ENCODE data around the gene PAK4.

PAK4 gene

GRCh38 chr19:39124136-39124764 lies 1.3 kb upstream of the PAK4 start:
- H3K4me1 ChIP-seq (ENCODE audit: control insufficient read depth in 1 of 2, insufficient read depth in 2 of 2, low read length in 2 of 2): peaks cover 0 to 23% of the 10 kb centered on the region in 2 donors
- no peak overlapping the region for H3K4me3 ChIP-seq (ENCODE audit: low read depth in 1 of 2, low read length in 2 of 2)
- H3K27me3 ChIP-seq (ENCODE audit: low read depth, low read length): no peaks in the 10 kb centered on the region
- H3K27ac ChIP-seq (ENCODE audit: low read length): no peak overlapping the region
- no peaks in the 10 kb centered on the region for H3K9me3 ChIP-seq (ENCODE audit: control insufficient read depth in 1 of 2, low read length in 2 of 2)
- no peaks in the 10 kb centered on the region for H3K36me3 ChIP-seq (ENCODE audit: control insufficient read depth in 1 of 2, insufficient read depth in 2 of 2, low read length in 2 of 2)

DNA sequence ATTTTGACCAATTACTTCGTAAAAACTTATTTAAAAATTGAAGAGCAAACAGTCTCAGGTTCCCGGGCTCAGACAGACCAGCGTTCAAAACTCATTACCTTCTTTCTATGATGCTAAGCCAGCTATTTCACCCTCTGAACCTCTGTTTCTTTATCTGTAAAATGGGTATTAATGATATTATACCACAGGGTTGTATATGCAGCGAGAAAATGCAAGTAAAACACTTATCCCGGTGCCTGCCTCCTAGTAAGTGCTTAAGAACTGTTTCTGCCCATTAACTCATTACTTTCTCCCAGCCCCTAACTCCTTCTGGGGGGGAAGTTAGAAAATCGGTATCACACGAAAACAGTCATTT lies 410 bp upstream of the PAK4 start:
- Histone ChIP-seq H3K4me1 (ENCODE audit: control insufficient read depth in 1 of 2, insufficient read depth in 2 of 2, low read length in 2 of 2) (peaks cover 0 to 29% of the 10 kb centered on the region in 2 donors), H3K9me3 (ENCODE audit: control insufficient read depth in 1 of 2, low read length in 2 of 2) (no peaks in the 10 kb centered on the region), H3K27me3 (ENCODE audit: low read depth, low read length) (no peaks in the 10 kb centered on the region), H3K36me3 (ENCODE audit: control insufficient read depth in 1 of 2, insufficient read depth in 2 of 2, low read length in 2 of 2) (no peaks in the 10 kb centered on the region), H3K27ac (ENCODE audit: low read length) (no peak overlapping the region), H3K4me3 (ENCODE audit: low read depth in 1 of 2, low read length in 2 of 2) (peak overlapping the region; percentile 78 to 97)

DNA sequence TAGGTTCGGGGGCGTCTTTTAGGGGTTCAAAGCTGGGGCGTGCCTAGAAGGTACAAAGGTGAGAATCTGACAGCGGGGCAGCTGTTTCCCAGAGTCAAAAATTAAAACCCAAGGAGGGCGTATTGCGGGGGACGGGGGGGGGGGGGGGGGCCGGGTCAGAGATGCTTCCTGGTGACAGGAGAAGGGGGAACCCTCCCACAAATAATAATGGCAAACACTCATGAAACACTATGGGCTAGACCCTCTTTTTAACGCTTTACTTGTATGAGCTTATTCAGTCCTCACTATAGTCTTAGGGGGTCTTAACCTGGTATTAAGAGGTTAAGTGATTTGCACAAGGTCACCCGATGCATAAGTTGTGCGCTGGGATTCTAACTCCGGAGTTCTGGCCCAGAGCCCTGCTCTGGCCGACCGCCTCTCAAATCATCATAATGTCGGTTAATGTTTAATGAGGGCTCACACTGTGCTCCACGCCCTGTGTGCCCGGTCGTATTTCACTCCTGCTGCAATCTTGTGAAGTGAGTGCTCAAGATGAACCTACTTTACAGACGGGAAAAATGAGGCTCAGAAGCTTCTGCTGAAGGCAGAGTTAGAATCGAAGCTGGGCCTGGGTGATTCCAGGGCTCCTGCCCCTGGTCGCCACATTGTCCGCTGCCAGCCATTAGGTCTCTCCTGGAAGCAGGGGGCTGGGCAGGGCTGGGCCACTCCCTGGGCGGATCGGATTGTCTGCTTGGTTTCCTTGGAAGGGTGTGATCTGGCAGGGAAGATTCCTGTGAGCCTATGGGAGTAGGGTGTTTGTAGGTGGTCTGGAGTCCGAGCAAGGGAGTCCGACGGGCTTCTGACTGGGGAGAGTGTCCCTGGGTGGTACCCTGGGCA lies 964 bp downstream of the PAK4 start:
- no peaks in the 10 kb centered on the region for H3K27me3 ChIP-seq (ENCODE audit: low read depth, low read length)
- H3K4me1 ChIP-seq (ENCODE audit: control insufficient read depth in 1 of 2, insufficient read depth in 2 of 2, low read length in 2 of 2): peaks cover 0 to 41% of the 10 kb centered on the region in 2 donors
- peak overlapping the region; percentile 78 to 97 for H3K4me3 ChIP-seq (ENCODE audit: low read depth in 1 of 2, low read length in 2 of 2)
- H3K27ac ChIP-seq (ENCODE audit: low read length): peak overlapping the region; percentile 56
- no peaks in the 10 kb centered on the region for H3K36me3 ChIP-seq (ENCODE audit: control insufficient read depth in 1 of 2, insufficient read depth in 2 of 2, low read length in 2 of 2)
- no peaks in the 10 kb centered on the region for H3K9me3 ChIP-seq (ENCODE audit: control insufficient read depth in 1 of 2, low read length in 2 of 2)

GRCh38 chr19:39127812-39128515 lies 2.4 kb downstream of the PAK4 start:
- Histone ChIP-seq H3K36me3 (ENCODE audit: control insufficient read depth in 1 of 2, insufficient read depth in 2 of 2, low read length in 2 of 2) (no peaks in the 10 kb centered on the region), H3K27ac (ENCODE audit: low read length) (peak overlapping the region; percentile 56), H3K4me1 (ENCODE audit: control insufficient read depth in 1 of 2, insufficient read depth in 2 of 2, low read length in 2 of 2) (peaks cover 6 to 53% of the 10 kb centered on the region in 2 donors), H3K4me3 (ENCODE audit: low read depth in 1 of 2, low read length in 2 of 2) (no peak overlapping the region), H3K9me3 (ENCODE audit: control insufficient read depth in 1 of 2, low read length in 2 of 2) (no peaks in the 10 kb centered on the region), H3K27me3 (ENCODE audit: low read depth, low read length) (no peaks in the 10 kb centered on the region)

GRCh38 chr19:39128516-39129079 lies 3.0 kb downstream of the PAK4 start:
- H3K27ac ChIP-seq (ENCODE audit: low read length): no peak overlapping the region
- H3K27me3 ChIP-seq (ENCODE audit: low read depth, low read length): no peaks in the 10 kb centered on the region
- H3K9me3 ChIP-seq (ENCODE audit: control insufficient read depth in 1 of 2, low read length in 2 of 2): no peaks in the 10 kb centered on the region
- no peak overlapping the region for H3K4me3 ChIP-seq (ENCODE audit: low read depth in 1 of 2, low read length in 2 of 2)
- H3K36me3 ChIP-seq (ENCODE audit: control insufficient read depth in 1 of 2, insufficient read depth in 2 of 2, low read length in 2 of 2): no peaks in the 10 kb centered on the region
- H3K4me1 ChIP-seq (ENCODE audit: control insufficient read depth in 1 of 2, insufficient read depth in 2 of 2, low read length in 2 of 2): peaks cover 9 to 59% of the 10 kb centered on the region in 2 donors

DNA sequence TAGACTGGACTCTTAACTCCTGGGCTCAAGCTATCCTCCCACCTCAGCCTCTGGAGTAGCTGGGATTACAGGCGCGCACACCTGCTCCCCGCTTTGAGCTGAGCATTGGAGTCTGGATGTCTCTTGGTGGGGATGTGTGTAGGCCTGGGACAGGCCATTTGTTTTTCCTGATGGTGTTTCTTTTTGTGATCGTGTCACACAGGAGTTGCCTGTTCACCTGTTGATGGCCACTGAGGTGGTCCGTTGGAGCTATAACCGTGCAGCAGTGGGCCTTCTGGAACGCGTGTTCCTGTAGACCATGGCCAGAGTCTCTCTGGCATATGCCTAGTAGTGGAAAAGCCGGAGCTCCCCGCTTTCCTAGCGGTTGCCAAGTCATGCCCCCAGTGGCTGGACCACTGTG lies 3.5 kb downstream of the PAK4 start:
- H3K36me3 ChIP-seq (ENCODE audit: control insufficient read depth in 1 of 2, insufficient read depth in 2 of 2, low read length in 2 of 2): no peaks in the 10 kb centered on the region
- H3K27ac ChIP-seq (ENCODE audit: low read length): no peak overlapping the region
- no peak overlapping the region for H3K4me3 ChIP-seq (ENCODE audit: low read depth in 1 of 2, low read length in 2 of 2)
- peaks cover 9 to 64% of the 10 kb centered on the region in 2 donors for H3K4me1 ChIP-seq (ENCODE audit: control insufficient read depth in 1 of 2, insufficient read depth in 2 of 2, low read length in 2 of 2)
- H3K27me3 ChIP-seq (ENCODE audit: low read depth, low read length): no peaks in the 10 kb centered on the region
- no peaks in the 10 kb centered on the region for H3K9me3 ChIP-seq (ENCODE audit: control insufficient read depth in 1 of 2, low read length in 2 of 2)

GRCh38 chr19:39130337-39131254 lies 5.0 kb downstream of the PAK4 start:
- Histone ChIP-seq H3K4me1 (ENCODE audit: control insufficient read depth in 1 of 2, insufficient read depth in 2 of 2, low read length in 2 of 2) (peaks cover 9 to 66% of the 10 kb centered on the region in 2 donors), H3K9me3 (ENCODE audit: control insufficient read depth in 1 of 2, low read length in 2 of 2) (no peaks in the 10 kb centered on the region), H3K36me3 (ENCODE audit: control insufficient read depth in 1 of 2, insufficient read depth in 2 of 2, low read length in 2 of 2) (no peaks in the 10 kb centered on the region), H3K27me3 (ENCODE audit: low read depth, low read length) (no peaks in the 10 kb centered on the region), H3K27ac (ENCODE audit: low read length) (no peak overlapping the region), H3K4me3 (ENCODE audit: low read depth in 1 of 2, low read length in 2 of 2) (no peak overlapping the region)

- Histone ChIP-seq H3K4me1 (ENCODE audit: control insufficient read depth in 1 of 2, insufficient read depth in 2 of 2, low read length in 2 of 2) (peaks cover 9 to 68% of the 10 kb centered on the region in 2 donors), H3K27ac (ENCODE audit: low read length) (no peak overlapping the region), H3K27me3 (ENCODE audit: low read depth, low read length) (no peaks in the 10 kb centered on the region), H3K9me3 (ENCODE audit: control insufficient read depth in 1 of 2, low read length in 2 of 2) (no peaks in the 10 kb centered on the region), H3K36me3 (ENCODE audit: control insufficient read depth in 1 of 2, insufficient read depth in 2 of 2, low read length in 2 of 2) (no peaks in the 10 kb centered on the region), H3K4me3 (ENCODE audit: low read depth in 1 of 2, low read length in 2 of 2) (no peak overlapping the region)
These were observed 5.7 kb downstream of the PAK4 start for GRCh38 chr19:39131255-39131755.

- no peak overlapping the region for H3K27ac ChIP-seq (ENCODE audit: low read length)
These were observed 6.9 kb downstream of the PAK4 start for GRCh38 chr19:39132344-39132969.

More at GRCh38 chr19:39132344-39132969, 6.9 kb downstream of the PAK4 start:
- H3K27me3 ChIP-seq (ENCODE audit: low read depth, low read length): no peaks in the 10 kb centered on the region
- H3K4me1 ChIP-seq (ENCODE audit: control insufficient read depth in 1 of 2, insufficient read depth in 2 of 2, low read length in 2 of 2): peaks cover 9 to 62% of the 10 kb centered on the region in 2 donors
- no peak overlapping the region for H3K4me3 ChIP-seq (ENCODE audit: low read depth in 1 of 2, low read length in 2 of 2)
- no peaks in the 10 kb centered on the region for H3K36me3 ChIP-seq (ENCODE audit: control insufficient read depth in 1 of 2, insufficient read depth in 2 of 2, low read length in 2 of 2)
- H3K9me3 ChIP-seq (ENCODE audit: control insufficient read depth in 1 of 2, low read length in 2 of 2): no peaks in the 10 kb centered on the region
